Cardiac fibroblast (primary cell): ENCODE results near the gene RTN4RL2.

Experiments
- DNase-seq, 2 donors: peaks; one replicate each; pipeline versions ENCODE4 v3.0.0 to v3.0.0-alpha.2; 2010; ENCODE audit warnings: low read depth in 2 of 2
- H3K4me3 ChIP-seq, 2 donors: replicated peaks in 1 of 2; 1 replicate in 1 of 2; 2 replicates in 1 of 2; pipeline ENCODE4 v1.5.1; 2011; ENCODE audit warnings: low read depth in 2 of 2, low read length in 2 of 2, mild to moderate bottlenecking in 2 of 2, moderate library complexity in 1 of 2
- TF ChIP-seq, protein P1 (sequence below): IDR thresholded peaks from one replicate; pipeline ENCODE4 v1.5.1; 2011; ENCODE audit warnings: low read depth, mild to moderate bottlenecking, low read length, inconsistent platforms

Gene RTN4RL2

DNA sequence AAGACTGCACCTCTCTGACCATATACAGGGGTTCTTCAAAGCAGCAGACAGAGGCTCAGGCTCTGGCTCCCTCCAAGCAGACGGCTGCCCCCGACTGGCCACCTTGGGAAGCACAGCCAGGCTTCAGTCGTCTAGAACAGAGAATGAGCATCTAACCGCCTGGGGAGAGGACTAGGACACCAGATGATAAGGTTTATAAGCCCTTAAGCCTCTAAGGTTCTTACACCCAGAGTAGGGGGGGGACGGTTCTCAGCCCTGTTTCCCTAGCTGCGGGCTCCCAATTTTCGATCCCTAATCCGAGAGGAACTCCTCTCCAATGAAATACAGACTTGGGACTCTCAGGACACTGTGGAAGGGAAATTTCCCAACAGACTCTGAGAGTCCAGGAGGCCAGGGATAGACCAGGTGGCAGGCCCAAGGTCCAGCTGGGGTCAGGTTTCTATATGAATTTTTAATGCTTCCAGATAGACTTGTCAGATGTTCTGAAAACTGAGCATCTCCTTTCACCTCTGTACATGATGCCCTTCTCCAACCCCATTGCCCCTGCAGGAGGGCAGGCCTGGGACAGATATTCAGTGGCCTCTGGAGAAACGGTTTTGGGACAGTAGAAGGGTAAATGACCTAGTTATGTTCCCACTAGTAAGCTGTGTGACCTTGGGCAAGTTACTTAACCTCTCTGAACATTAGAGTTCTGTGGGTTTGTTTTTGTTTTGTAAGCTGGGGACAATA lies 20.2 kb downstream of the RTN4RL2 start:
- DNase-seq, result peak; percentile 63 to 65
- no peak overlapping the region for H3K4me3 ChIP-seq
- TF ChIP-seq, protein P1, sequence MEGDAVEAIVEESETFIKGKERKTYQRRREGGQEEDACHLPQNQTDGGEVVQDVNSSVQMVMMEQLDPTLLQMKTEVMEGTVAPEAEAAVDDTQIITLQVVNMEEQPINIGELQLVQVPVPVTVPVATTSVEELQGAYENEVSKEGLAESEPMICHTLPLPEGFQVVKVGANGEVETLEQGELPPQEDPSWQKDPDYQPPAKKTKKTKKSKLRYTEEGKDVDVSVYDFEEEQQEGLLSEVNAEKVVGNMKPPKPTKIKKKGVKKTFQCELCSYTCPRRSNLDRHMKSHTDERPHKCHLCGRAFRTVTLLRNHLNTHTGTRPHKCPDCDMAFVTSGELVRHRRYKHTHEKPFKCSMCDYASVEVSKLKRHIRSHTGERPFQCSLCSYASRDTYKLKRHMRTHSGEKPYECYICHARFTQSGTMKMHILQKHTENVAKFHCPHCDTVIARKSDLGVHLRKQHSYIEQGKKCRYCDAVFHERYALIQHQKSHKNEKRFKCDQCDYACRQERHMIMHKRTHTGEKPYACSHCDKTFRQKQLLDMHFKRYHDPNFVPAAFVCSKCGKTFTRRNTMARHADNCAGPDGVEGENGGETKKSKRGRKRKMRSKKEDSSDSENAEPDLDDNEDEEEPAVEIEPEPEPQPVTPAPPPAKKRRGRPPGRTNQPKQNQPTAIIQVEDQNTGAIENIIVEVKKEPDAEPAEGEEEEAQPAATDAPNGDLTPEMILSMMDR, result peak; percentile 95

DNA sequence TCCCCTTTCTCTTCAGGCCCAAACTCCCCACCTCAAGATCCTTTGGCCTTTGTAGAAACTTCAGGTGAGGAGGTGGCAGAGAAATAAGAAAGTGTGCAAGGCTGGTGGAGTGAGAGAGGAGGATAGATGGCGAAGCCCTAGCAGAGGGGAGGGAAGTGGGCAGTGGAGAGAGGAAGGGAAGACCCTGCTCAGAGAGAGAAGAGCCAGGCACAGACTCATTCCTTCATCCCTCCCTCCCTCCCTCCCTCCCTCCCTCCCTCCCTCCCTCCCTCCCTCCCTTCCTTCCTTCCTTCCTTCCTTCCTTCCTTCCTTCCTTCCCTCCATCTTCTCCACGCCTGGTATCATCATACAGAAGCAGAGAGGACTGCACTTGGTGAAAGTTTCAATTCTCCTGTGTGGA lies 21.0 kb downstream of the RTN4RL2 start:
- H3K4me3 ChIP-seq, result no peak overlapping the region
- TF ChIP-seq, protein P1, result no peak
- DNase-seq, result no peak

DNA sequence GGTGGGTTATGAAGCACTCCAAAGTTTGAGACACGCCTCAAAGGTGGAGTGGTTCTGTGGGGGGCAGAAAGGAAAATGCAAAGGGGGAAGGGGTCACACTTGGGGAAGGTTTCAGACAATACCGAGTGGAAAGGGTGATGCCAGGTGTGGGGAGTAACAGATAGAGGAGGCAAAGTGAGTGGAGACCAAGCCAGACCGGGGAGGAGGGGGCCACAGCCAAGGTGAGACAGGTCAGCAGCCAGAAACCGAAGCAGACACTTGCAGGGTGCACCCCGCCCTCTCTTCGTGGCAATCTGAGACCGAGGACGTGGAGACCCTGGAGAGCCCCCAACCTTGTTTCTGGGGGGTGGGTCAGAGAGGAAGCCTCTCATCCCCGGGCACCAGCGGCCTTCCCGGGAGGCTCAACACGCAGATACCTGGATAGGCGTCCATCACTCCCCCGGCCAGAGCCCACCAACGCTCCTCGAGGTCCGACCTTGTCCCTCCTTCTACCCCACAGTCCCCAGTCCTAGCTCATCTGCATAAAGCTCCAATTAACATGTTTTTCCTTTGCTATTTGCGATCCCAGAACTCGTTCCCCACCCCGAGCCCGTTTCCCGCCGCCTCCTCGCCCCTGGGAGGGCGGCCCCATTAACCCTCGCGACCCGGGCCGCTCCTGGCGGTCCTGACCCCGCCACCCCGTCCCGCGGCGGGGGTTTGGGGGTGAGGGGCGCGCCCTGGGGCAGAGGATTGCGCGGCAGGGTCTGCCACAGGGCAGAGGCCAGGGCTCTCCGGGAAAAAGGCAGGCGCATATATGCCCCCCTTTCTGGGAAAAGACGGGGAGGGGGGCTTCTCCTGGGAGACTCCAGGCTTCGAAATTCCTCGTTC lies 21.8 kb downstream of the RTN4RL2 start:
- DNase-seq, result no peak
- TF ChIP-seq, protein P1, result no peak
- peak overlapping the region in 1 of 2 donors; percentile 46 for H3K4me3 ChIP-seq

DNA sequence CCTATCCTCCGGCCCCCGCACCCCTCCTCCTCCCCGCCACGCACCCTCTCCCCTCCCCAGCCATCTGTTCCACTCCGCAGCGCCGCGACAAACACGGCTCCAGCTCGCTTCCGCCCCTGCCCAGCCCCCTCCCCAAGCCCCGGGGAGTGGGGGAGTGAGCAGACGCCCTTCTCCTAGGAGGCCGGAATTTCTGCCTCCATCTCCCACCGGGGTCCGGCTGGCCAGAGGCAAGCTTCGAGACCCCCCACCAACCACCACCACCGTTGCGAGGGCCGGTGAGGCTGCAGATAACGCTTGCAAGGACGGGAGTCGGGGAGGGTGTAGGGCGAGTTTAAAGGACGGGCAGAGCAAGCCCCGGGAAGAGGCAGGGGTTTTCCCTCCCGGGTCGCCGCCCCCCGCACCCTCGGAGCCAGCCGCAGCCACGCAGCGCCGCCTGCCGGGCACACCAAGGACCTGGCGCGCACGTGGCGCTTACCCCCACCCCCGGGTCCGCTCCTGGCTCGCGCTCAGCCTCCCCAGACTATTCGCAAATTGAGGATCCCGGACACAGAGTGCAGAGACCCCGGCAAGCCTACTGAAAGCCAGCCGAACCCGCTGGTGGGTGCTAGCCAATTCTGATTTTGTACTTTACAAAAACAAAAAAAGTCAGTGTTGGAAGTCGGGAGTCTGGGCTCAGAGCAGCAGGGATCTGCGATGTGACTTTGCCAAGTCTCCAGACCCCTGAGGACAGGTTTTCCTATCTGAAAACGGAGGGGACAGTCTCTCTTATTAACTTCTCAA lies 22.6 kb downstream of the RTN4RL2 start:
- TF ChIP-seq, protein P1, result peak; percentile 42
- peak; percentile 35 to 41 for DNase-seq
- H3K4me3 ChIP-seq, result peak overlapping the region; percentile 37 to 46

DNA sequence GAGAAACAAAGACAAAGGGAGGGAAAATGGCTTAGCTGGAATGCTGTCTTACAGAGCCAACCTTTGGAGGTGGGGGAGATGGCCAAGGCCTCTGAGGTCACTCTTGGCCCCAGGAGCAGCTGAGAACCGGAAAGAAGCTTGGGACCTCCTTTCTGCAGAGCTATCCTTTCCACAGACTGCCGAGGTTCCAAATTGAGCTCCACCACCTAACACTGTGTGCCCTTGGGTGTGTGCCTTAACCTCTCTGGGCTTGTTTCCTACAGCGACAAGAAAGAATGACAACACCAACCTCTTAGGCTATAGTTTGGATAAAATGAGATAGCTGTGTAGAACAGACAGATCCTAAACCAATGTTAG lies 23.2 kb downstream of the RTN4RL2 start:
- no peak overlapping the region for H3K4me3 ChIP-seq
- TF ChIP-seq, protein P1, result no peak
- no peak for DNase-seq

DNA sequence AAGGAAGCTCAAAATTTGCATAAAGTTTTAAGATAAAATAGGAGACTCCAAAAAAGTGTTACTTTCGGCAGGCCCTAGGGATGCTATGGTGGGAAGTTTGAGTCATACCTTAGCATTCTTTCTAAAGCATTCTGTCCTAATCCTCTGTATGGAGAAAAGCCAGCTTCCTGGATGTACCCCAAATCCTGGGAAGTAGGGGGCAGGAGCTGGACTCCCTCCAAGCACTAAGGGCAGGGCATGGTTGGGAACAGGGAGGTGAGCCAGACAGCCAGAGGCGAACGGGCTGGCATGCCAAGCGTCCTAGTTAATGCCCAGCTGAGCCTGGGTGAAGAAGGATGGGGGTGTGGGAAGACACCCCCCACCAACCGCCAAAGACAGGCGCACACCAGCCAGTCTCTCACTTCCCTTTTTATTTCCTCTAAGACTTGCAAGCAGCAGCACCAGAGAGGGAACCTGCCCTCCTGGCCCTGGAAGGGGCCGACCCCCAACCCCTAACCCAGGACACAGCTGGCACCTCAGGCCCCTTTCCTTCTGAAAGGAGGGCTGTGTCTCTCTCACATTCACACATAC lies 23.9 kb downstream of the RTN4RL2 start:
- TF ChIP-seq, protein P1, result no peak
- H3K4me3 ChIP-seq, result no peak overlapping the region
- DNase-seq, result no peak
